Fibroblast of lung (primary cell): ENCODE data around the gene DHDDS. TPM values are rescaled to one million over a fixed set of nuclear protein-coding genes. Genes with fewer than 3 reads are reported as not detected.

Experiments used
- DNase-seq, 2 donors: peaks; one replicate each; pipeline versions ENCODE4 v3.0.0 to v3.0.0-alpha.2; 2010; ENCODE audit warnings: low read depth in 2 of 2
- H2AFZ ChIP-seq: 2 replicates; pipeline ENCODE4 v1.5.1; 2012; ENCODE audit warnings: low read length, control low read depth, inconsistent platforms
- H3K27ac ChIP-seq: 2 replicates; pipeline ENCODE4 v1.5.1; 2011; ENCODE audit warnings: low read length, control low read depth; ENCODE audit not compliant: insufficient read depth
- H3K27me3 ChIP-seq: 2 replicates; pipeline ENCODE4 v1.5.1; 2011; ENCODE audit warnings: mild to moderate bottlenecking, low read length; ENCODE audit not compliant: control insufficient read depth, insufficient read depth
- H3K36me3 ChIP-seq: 2 replicates; pipeline ENCODE4 v1.5.1; 2011; ENCODE audit warnings: low read length; ENCODE audit not compliant: control insufficient read depth, insufficient read depth
- H3K4me1 ChIP-seq: 2 replicates; pipeline ENCODE4 v1.5.1; 2011; ENCODE audit warnings: low read length; ENCODE audit not compliant: control insufficient read depth, insufficient read depth; ENCODE audit errors: extremely low read depth
- H3K4me2 ChIP-seq: 2 replicates; pipeline ENCODE4 v1.5.1; 2011; ENCODE audit warnings: low read length, control low read depth; ENCODE audit not compliant: insufficient read depth; ENCODE audit errors: extremely low read depth
- H3K4me3 ChIP-seq, 4 experiments: fragments of 200-600 bp in 1 of 4; sonication (generic) in 1 of 4; replicated peaks in 1 of 4; 2 replicates each; pipeline ENCODE4 v1.5.1; 2011 to 2016; ENCODE audit warnings: low read length in 4 of 4, low read depth in 3 of 4, mild to moderate bottlenecking in 3 of 4, control low read depth in 2 of 4, inconsistent platforms in 1 of 4, mixed read lengths in 1 of 4; ENCODE audit not compliant: insufficient read depth in 1 of 4; ENCODE audit errors: control extremely low read depth in 1 of 4
- H3K79me2 ChIP-seq: 2 replicates; pipeline ENCODE4 v1.5.1; 2012; ENCODE audit warnings: mild to moderate bottlenecking, low read length, inconsistent platforms; ENCODE audit not compliant: control insufficient read depth, insufficient read depth
- H3K9ac ChIP-seq: 2 replicates; pipeline ENCODE4 v1.5.1; 2011; ENCODE audit warnings: mild to moderate bottlenecking, low read length, control low read depth; ENCODE audit not compliant: insufficient read depth
- H3K9me3 ChIP-seq: 2 replicates; pipeline ENCODE4 v1.5.1; 2012; ENCODE audit warnings: low read depth, low read length; ENCODE audit not compliant: control insufficient read depth, insufficient read depth
- H4K20me1 ChIP-seq: 2 replicates; pipeline ENCODE4 v1.5.1; 2011; ENCODE audit warnings: low read length; ENCODE audit not compliant: control insufficient read depth, insufficient read depth; ENCODE audit errors: extremely low read depth
- CTCF ChIP-seq, 2 donors: IDR thresholded peaks in 1 of 2; conservative IDR thresholded peaks in 1 of 2; 1 replicate in 1 of 2; 2 replicates in 1 of 2; pipeline ENCODE4 v1.5.1; 2011 to 2012; ENCODE audit warnings: low read length in 2 of 2, control low read depth in 1 of 2, inconsistent platforms in 1 of 2, low read depth in 1 of 2, mild to moderate bottlenecking in 1 of 2
- EZH2 ChIP-seq: IDR thresholded peaks from 2 replicates; pipeline ENCODE4 v1.5.1; 2012; ENCODE audit warnings: low read length, control low read depth, mild to moderate bottlenecking; ENCODE audit errors: missing control alignments
- polyA plus RNA-seq, 2 donors: library from polyadenylated mRNA; depleted of rRNA in 1 of 2; stranded (reverse) in 1 of 2; unstranded in 1 of 2; fragments of >200 nt; gene quantifications; 2 replicates each; pipeline ENCODE4 v1.2.1, GENCODE V29; 2011 to 2012; ENCODE audit warnings: missing spikeins in 1 of 2
- total RNA-seq: library from RNA; depleted of rRNA; stranded (reverse); fragments of >200 nt; gene quantifications from 2 replicates; pipeline ENCODE4 v1.2.1, GENCODE V29; 2014

DHDDS gene
- total and polyA plus RNA-seq, 2 donors (not counting 1 experiment from before 2014, with no cell fraction given): 41.5 to 76.6 TPM

- no peak overlapping the region for H3K9ac ChIP-seq
- peaks cover 17% of the 10 kb centered on the region for H3K27me3 ChIP-seq
- no peak overlapping the region for H3K4me2 ChIP-seq
- no peak for TF ChIP-seq CTCF (conservative IDR thresholded peaks at IDR 0.05 in 1 of 2, IDR thresholded peaks at IDR 0.05 in 1 of 2; ENCODE audit: low read depth in 1 of 2, low read length in 2 of 2)
- TF ChIP-seq EZH2: no peak
- no peak overlapping the region for H2AFZ ChIP-seq
- H3K4me1 ChIP-seq: no peaks in the 10 kb centered on the region
- no peaks in the 10 kb centered on the region for H3K36me3 ChIP-seq
- H4K20me1 ChIP-seq: no peaks in the 10 kb centered on the region
- DNase-seq: no peak
- no peak overlapping the region for H3K4me3 ChIP-seq
- no peaks in the 10 kb centered on the region for H3K79me2 ChIP-seq
- no peak overlapping the region for H3K27ac ChIP-seq
- no peaks in the 10 kb centered on the region for H3K9me3 ChIP-seq
Measured at GRCh38 chr1:26419494-26419893, 12.6 kb upstream of the DHDDS start.

DNA sequence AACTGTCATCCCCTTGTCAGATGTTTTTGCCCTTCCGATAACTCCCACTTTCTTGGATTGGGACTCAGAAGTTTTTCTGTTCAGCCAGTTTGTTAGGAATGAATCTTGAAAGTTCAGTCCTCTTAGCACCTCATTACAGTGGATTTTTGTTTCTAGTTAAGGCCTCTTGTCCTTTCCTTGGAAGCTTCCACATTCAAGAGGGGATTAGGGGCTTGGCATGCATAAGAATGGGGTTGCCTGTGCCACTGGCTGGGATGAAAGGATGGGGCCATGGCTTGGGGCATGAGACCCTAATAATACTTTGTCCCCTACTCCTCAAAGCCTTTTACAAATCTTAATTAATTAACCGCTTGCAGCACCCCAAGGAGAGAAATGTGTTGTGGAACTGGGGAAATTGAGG is 2.4 kb upstream of the DHDDS start:
- DNase-seq: no peak
- no peaks in the 10 kb centered on the region for H4K20me1 ChIP-seq

GRCh38 chr1:26432793-26433192 is 672 bp downstream of the DHDDS start:
- H2AFZ ChIP-seq: peak overlapping the region; percentile 97
- H3K27ac ChIP-seq: peak overlapping the region; percentile 89
- no peak for TF ChIP-seq CTCF (conservative IDR thresholded peaks at IDR 0.05 in 1 of 2, IDR thresholded peaks at IDR 0.05 in 1 of 2; ENCODE audit: low read depth in 1 of 2, low read length in 2 of 2)
- TF ChIP-seq EZH2: no peak

More for the DNA sequence above, 2.4 kb upstream of the DHDDS start:
- no peak overlapping the region for H2AFZ ChIP-seq
- peaks cover 3% of the 10 kb centered on the region for H3K27me3 ChIP-seq
- peaks cover 12% of the 10 kb centered on the region for H3K79me2 ChIP-seq
- no peak overlapping the region for H3K27ac ChIP-seq
- TF ChIP-seq EZH2 (no peak), CTCF (conservative IDR thresholded peaks at IDR 0.05 in 1 of 2, IDR thresholded peaks at IDR 0.05 in 1 of 2; ENCODE audit: low read depth in 1 of 2, low read length in 2 of 2) (no peak)
- no peak overlapping the region for H3K4me2 ChIP-seq
- no peaks in the 10 kb centered on the region for H3K9me3 ChIP-seq
- no peak overlapping the region for H3K9ac ChIP-seq
- H3K4me3 ChIP-seq: no peak overlapping the region
- peaks cover 5% of the 10 kb centered on the region for H3K4me1 ChIP-seq
- H3K36me3 ChIP-seq: no peaks in the 10 kb centered on the region

More at GRCh38 chr1:26432793-26433192, 672 bp downstream of the DHDDS start:
- H3K27me3 ChIP-seq: no peaks in the 10 kb centered on the region
- H4K20me1 ChIP-seq: no peaks in the 10 kb centered on the region
- peaks cover 12% of the 10 kb centered on the region for H3K79me2 ChIP-seq
- H3K4me2 ChIP-seq: peak overlapping the region; percentile 99
- peak in 1 of 2 donors; percentile 2 for DNase-seq
- H3K36me3 ChIP-seq: no peaks in the 10 kb centered on the region
- H3K4me1 ChIP-seq: peaks cover 5% of the 10 kb centered on the region
- no peaks in the 10 kb centered on the region for H3K9me3 ChIP-seq
- H3K4me3 ChIP-seq: peak overlapping the region; percentile 84 to 100 (median 93)
- H3K9ac ChIP-seq: peak overlapping the region; percentile 78
